ENCODE data around the gene DTHD1. TPM values are rescaled to one million over a fixed set of nuclear protein-coding genes. Genes with fewer than 3 reads are reported as not detected.

DTHD1 gene
- polyA plus RNA-seq, 1 of the 3 experiments (the other 2 are of a cell fraction) = not detected

DNA sequence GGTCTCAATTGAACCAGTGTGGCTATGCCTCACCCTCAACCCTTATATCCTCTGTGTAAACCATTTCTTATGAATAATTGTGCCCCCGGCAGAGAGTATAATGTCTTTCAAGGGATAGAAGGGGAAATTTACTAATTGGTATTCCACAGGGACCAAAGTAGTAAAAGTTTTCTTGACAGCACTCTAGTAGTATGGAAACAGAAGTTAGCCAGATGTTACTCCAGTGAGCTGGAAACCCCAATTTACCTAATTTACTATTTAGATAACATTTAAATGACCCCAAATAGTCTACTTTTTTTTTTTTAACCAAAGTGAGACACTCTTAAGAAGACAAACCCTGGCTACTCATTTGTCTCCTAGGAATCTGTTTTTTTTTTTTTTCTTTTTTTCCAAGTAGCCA is 32.3 kb downstream of the DTHD1 start:
- Histone ChIP-seq H3F3A (replicated peaks; ENCODE audit: insufficient read depth) (no peaks in the 10 kb centered on the region), H3K9me2 (no peaks in the 10 kb centered on the region), H3K4me1 (ENCODE audit: control insufficient read depth in 1 of 2, insufficient read depth in 2 of 2, low read depth in 1 of 2, low read length in 1 of 2) (no peaks in the 10 kb centered on the region), H3K4me2 (no peak overlapping the region), H3K4me3 (ENCODE audit: low read depth in 2 of 2, low read length in 1 of 2) (no peak overlapping the region), H3K27ac (ENCODE audit: low read depth in 2 of 2, low read length in 1 of 2) (no peak overlapping the region), H3K27me3 (ENCODE audit: insufficient read depth) (no peaks in the 10 kb centered on the region), H3K9ac (no peak overlapping the region), H3K36me3 (replicated peaks in 1 of 2; ENCODE audit: control insufficient read depth in 1 of 2, insufficient read depth in 2 of 2, low read length in 1 of 2) (no peaks in the 10 kb centered on the region), H3K79me2 (ENCODE audit: insufficient read depth) (no peaks in the 10 kb centered on the region), H4K20me1 (ENCODE audit: insufficient read depth) (no peaks in the 10 kb centered on the region), H3K9me3 (no peaks in the 10 kb centered on the region), H2AFZ (ENCODE audit: low read depth) (no peak overlapping the region)
- ChIA-PET POLR2A (no interaction called here), CTCF (no interaction called here)
- 4% methylated on average over 1 of the region's 1 CpG for WGBS (ENCODE audit: low lambda C conversion rate)
- TF ChIP-seq ELF1 (IDR thresholded peaks at IDR 0.05) (no peak), NRF1 (IDR thresholded peaks at IDR 0.05; ENCODE audit: low read depth, low read length) (no peak), CHD2 (IDR thresholded peaks at IDR 0.05; ENCODE audit: low read length, partially characterized antibody) (no peak), NFIC (IDR thresholded peaks at IDR 0.05; ENCODE audit: borderline replicate concordance) (no peak), TCF12 (IDR thresholded peaks at IDR 0.05) (no peak), EZH2phosphoT487 (IDR thresholded peaks at IDR 0.05; ENCODE audit: borderline replicate concordance, low read depth) (no peak), GABPA (IDR thresholded peaks at IDR 0.05; ENCODE audit: low read depth) (no peak), JUND (IDR thresholded peaks at IDR 0.05) (no peak), EP300 (IDR thresholded peaks at IDR 0.05; ENCODE audit: borderline replicate concordance in 1 of 2, low read depth in 1 of 2, low read length in 1 of 2) (no peak), FOXJ3 (CRISPR knock-in tag; IDR thresholded peaks at IDR 0.05) (no peak), POLR2AphosphoS5 (IDR thresholded peaks at IDR 0.05; ENCODE audit: low read depth, low read length) (no peak), YY1 (IDR thresholded peaks at IDR 0.05; ENCODE audit: low read depth) (no peak), TEAD4 (IDR thresholded peaks at IDR 0.05; ENCODE audit: borderline replicate concordance, insufficient read depth) (no peak), RFX5 (IDR thresholded peaks at IDR 0.05; ENCODE audit: low read length) (no peak), TAF1 (IDR thresholded peaks at IDR 0.05; ENCODE audit: borderline replicate concordance, low read depth, low read length) (no peak), SMC3 (IDR thresholded peaks at IDR 0.05; ENCODE audit: low read depth, low read length) (no peak), FOSL2 (IDR thresholded peaks at IDR 0.05; ENCODE audit: borderline replicate concordance, low read depth) (no peak)
- TF ChIP-seq, protein P1, sequence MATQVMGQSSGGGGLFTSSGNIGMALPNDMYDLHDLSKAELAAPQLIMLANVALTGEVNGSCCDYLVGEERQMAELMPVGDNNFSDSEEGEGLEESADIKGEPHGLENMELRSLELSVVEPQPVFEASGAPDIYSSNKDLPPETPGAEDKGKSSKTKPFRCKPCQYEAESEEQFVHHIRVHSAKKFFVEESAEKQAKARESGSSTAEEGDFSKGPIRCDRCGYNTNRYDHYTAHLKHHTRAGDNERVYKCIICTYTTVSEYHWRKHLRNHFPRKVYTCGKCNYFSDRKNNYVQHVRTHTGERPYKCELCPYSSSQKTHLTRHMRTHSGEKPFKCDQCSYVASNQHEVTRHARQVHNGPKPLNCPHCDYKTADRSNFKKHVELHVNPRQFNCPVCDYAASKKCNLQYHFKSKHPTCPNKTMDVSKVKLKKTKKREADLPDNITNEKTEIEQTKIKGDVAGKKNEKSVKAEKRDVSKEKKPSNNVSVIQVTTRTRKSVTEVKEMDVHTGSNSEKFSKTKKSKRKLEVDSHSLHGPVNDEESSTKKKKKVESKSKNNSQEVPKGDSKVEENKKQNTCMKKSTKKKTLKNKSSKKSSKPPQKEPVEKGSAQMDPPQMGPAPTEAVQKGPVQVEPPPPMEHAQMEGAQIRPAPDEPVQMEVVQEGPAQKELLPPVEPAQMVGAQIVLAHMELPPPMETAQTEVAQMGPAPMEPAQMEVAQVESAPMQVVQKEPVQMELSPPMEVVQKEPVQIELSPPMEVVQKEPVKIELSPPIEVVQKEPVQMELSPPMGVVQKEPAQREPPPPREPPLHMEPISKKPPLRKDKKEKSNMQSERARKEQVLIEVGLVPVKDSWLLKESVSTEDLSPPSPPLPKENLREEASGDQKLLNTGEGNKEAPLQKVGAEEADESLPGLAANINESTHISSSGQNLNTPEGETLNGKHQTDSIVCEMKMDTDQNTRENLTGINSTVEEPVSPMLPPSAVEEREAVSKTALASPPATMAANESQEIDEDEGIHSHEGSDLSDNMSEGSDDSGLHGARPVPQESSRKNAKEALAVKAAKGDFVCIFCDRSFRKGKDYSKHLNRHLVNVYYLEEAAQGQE (IDR thresholded peaks at IDR 0.05; ENCODE audit: low read depth, low read length) = no peak
- TF ChIP-seq, protein P2, sequence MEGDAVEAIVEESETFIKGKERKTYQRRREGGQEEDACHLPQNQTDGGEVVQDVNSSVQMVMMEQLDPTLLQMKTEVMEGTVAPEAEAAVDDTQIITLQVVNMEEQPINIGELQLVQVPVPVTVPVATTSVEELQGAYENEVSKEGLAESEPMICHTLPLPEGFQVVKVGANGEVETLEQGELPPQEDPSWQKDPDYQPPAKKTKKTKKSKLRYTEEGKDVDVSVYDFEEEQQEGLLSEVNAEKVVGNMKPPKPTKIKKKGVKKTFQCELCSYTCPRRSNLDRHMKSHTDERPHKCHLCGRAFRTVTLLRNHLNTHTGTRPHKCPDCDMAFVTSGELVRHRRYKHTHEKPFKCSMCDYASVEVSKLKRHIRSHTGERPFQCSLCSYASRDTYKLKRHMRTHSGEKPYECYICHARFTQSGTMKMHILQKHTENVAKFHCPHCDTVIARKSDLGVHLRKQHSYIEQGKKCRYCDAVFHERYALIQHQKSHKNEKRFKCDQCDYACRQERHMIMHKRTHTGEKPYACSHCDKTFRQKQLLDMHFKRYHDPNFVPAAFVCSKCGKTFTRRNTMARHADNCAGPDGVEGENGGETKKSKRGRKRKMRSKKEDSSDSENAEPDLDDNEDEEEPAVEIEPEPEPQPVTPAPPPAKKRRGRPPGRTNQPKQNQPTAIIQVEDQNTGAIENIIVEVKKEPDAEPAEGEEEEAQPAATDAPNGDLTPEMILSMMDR (IDR thresholded peaks at IDR 0.05) = no peak
- TF ChIP-seq, protein P3, sequence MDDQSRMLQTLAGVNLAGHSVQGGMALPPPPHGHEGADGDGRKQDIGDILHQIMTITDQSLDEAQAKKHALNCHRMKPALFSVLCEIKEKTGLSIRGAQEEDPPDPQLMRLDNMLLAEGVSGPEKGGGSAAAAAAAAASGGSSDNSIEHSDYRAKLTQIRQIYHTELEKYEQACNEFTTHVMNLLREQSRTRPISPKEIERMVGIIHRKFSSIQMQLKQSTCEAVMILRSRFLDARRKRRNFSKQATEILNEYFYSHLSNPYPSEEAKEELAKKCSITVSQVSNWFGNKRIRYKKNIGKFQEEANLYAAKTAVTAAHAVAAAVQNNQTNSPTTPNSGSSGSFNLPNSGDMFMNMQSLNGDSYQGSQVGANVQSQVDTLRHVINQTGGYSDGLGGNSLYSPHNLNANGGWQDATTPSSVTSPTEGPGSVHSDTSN (IDR thresholded peaks at IDR 0.05) = no peak
- DNase-seq = no peak

Measured in SK-N-SH (cell line).